C4-2B (cell line): ENCODE results near the gene ZNF3.

Source experiments
- ZFX ChIP-seq: fragments of 450-650 bp; IDR thresholded peaks from 2 replicates; pipeline ENCODE4 v1.6.1; 2017
- TF ChIP-seq, protein P1 (sequence below): fragments of 450-650 bp; conservative IDR thresholded peaks from 2 replicates; pipeline ENCODE4 v1.5.1; 2017; ENCODE audit warnings: mild to moderate bottlenecking

DNA sequence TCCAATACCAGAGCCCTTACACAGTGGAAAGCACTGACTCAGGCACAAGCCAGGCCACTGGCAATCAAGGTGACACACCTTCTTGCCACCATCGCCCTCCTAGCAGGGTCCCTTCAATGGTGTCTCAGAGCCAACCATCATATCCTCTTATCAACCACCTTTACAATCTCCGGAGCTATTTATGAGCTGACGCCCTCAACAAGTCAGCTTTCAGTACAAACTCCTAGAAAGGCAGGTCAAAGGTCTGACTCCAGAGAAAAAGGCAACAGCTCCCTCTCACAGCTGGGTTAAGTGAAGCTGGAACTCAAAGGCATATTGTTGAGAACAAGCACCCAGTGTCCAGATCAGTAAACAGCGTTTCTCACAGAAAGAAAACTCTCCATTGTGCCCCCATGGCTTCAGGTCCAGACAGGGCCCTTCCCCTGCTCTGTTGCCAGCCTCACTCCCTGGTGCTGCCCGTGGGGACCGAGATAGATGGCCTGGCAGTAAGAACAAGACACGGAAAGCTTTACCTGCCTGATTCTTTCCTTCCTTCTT lies 2.4 kb downstream of the ZNF3 start:
- TF ChIP-seq, protein P1, sequence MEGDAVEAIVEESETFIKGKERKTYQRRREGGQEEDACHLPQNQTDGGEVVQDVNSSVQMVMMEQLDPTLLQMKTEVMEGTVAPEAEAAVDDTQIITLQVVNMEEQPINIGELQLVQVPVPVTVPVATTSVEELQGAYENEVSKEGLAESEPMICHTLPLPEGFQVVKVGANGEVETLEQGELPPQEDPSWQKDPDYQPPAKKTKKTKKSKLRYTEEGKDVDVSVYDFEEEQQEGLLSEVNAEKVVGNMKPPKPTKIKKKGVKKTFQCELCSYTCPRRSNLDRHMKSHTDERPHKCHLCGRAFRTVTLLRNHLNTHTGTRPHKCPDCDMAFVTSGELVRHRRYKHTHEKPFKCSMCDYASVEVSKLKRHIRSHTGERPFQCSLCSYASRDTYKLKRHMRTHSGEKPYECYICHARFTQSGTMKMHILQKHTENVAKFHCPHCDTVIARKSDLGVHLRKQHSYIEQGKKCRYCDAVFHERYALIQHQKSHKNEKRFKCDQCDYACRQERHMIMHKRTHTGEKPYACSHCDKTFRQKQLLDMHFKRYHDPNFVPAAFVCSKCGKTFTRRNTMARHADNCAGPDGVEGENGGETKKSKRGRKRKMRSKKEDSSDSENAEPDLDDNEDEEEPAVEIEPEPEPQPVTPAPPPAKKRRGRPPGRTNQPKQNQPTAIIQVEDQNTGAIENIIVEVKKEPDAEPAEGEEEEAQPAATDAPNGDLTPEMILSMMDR: no peak
- no peak for TF ChIP-seq ZFX
